Measurements from ENCODE around the gene LRRC71.

- TF ChIP-seq CTCF (IDR thresholded peaks at IDR 0.05) = no peak
- TF ChIP-seq POLR2A (IDR thresholded peaks at IDR 0.05) = no peak
These were observed 24.4 kb downstream of the LRRC71 start for GRCh38 chr1:156944848-156945247.
